Uterus (tissue), 4 donors: ENCODE data around the gene OSBPL9. TPM values are rescaled to one million over a fixed set of nuclear protein-coding genes. Genes with fewer than 3 reads are reported as not detected.

ENCODE experiments used
- DNase-seq, 2 donors: peaks; one replicate each; pipeline ENCODE4 v3.0.0-alpha.2; 2019 to 2020
- H3K27ac ChIP-seq, 2 donors: fragments of 200-600 bp; sonication (generic); 1 replicate in 1 of 2; 2 replicates in 1 of 2; pipeline ENCODE4 v1.5.1; 2016 to 2018
- H3K27me3 ChIP-seq, 2 donors: fragments of 200-600 bp; sonication (generic); one replicate each; pipeline ENCODE4 v1.5.1; 2018 to 2019; ENCODE audit warnings: control low read depth in 1 of 2
- H3K36me3 ChIP-seq, 2 donors: fragments of 200-600 bp; sonication (generic); one replicate each; pipeline ENCODE4 v1.5.1; 2019; ENCODE audit warnings: control low read depth in 1 of 2
- H3K4me1 ChIP-seq, 2 donors: fragments of 200-600 bp; sonication (generic); one replicate each; pipeline ENCODE4 v1.5.1; 2018 to 2019; ENCODE audit warnings: control low read depth in 1 of 2
- H3K4me3 ChIP-seq, 2 donors: fragments of 200-600 bp; sonication (generic); 1 replicate in 1 of 2; 2 replicates in 1 of 2; pipeline ENCODE4 v1.5.1; 2018 to 2019; ENCODE audit warnings: mild to moderate bottlenecking in 1 of 2
- H3K9me3 ChIP-seq, 2 donors: fragments of 200-600 bp; sonication (generic); one replicate each; pipeline ENCODE4 v1.5.1; 2019; ENCODE audit warnings: control low read depth in 1 of 2
- POLR2A ChIP-seq, 2 donors: fragments of 450-650 bp; IDR thresholded peaks; one replicate each; pipeline ENCODE4 v1.6.1; 2016; ENCODE audit warnings: antibody characterized with exemption in 2 of 2, mild to moderate bottlenecking in 1 of 2, moderate library complexity in 1 of 2
- intact Hi-C: fragments of 100-400 bp; cut with DNase I; formaldehyde crosslinking; loops from one replicate; pipeline ENCODE4 v1.15.1; 2023; ENCODE audit warnings: low total_unique reads
- total RNA-seq, 4 donors: library from RNA; depleted of rRNA in 3 of 4; stranded (reverse); fragments of >200 nt in 3 of 4; gene quantifications; one replicate each; pipeline versions ENCODE4 v1.1.0 to v1.2.4, GENCODE V29; 2014 to 2023
- TF ChIP-seq, protein P1 (sequence below), 4 experiments: fragments of 200-600 bp in 2 of 4; fragments of 450-650 bp in 2 of 4; sonication (generic) in 2 of 4; IDR thresholded peaks; one replicate each; pipeline ENCODE4 v1.5.1; 2016 to 2019; ENCODE audit warnings: antibody characterized with exemption in 4 of 4, mild to moderate bottlenecking in 2 of 4, moderate library complexity in 1 of 4
- donor health status: DM: yes; HTN: yes; CAD: no.

Gene OSBPL9
- total RNA-seq, 4 donors from 2014 or later: 94.0 to 122 (median 108) TPM

DNA sequence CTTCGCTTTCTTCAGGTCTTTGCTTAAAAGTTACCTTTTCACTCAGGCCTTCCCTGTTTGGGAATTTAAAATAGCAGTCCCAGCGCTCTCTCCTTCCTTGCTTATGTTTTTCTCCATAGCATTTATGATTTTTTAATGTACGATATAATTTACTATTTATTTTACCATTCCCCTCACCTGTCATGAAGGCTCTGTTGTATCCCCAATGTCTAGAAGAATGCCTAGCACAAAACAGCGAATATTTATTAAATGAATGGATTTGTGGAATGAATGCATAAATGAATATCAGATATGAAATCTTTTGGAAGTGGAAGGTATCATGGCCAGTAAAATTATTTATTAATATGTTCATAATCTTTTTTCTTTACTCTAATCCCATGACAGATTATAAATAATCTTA lies 402 bp upstream of the OSBPL9 start:
- H3K4me1 ChIP-seq: peaks cover 0 to 6% of the 10 kb centered on the region in 2 donors
- no peak for DNase-seq

DNA sequence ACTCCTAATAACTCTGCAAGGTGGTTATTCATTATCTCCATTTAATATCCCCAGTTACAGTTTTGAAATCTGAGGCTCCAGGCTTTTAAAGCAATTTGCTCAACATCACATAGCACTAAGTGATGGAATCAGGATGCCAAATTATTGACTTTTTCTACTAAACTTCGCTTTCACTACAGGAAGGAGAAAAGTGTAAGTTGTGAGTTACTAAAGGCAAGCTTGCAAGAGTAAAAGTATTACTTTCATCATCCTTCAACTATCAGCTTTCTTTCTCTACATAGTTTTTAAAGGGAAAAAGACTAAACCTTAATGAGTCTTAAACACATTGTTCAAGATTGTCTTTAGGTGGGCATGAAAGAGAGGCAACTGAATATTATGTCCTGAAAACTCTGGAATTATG lies 1.8 kb downstream of the OSBPL9 start:
- peak overlapping the region in 1 of 2 donors; percentile 88 for H3K4me3 ChIP-seq
- H3K36me3 ChIP-seq: no peaks in the 10 kb centered on the region
- H3K9me3 ChIP-seq: no peaks in the 10 kb centered on the region
- DNase-seq: no peak
- H3K4me1 ChIP-seq: peaks cover 6% of the 10 kb centered on the region in 2 donors
- H3K27ac ChIP-seq: peak overlapping the region; percentile 94 to 98
- intact Hi-C loops: no loop called here
- no peak for TF ChIP-seq POLR2A (IDR thresholded peaks at IDR 0.05)
- TF ChIP-seq, protein P1, sequence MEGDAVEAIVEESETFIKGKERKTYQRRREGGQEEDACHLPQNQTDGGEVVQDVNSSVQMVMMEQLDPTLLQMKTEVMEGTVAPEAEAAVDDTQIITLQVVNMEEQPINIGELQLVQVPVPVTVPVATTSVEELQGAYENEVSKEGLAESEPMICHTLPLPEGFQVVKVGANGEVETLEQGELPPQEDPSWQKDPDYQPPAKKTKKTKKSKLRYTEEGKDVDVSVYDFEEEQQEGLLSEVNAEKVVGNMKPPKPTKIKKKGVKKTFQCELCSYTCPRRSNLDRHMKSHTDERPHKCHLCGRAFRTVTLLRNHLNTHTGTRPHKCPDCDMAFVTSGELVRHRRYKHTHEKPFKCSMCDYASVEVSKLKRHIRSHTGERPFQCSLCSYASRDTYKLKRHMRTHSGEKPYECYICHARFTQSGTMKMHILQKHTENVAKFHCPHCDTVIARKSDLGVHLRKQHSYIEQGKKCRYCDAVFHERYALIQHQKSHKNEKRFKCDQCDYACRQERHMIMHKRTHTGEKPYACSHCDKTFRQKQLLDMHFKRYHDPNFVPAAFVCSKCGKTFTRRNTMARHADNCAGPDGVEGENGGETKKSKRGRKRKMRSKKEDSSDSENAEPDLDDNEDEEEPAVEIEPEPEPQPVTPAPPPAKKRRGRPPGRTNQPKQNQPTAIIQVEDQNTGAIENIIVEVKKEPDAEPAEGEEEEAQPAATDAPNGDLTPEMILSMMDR (IDR thresholded peaks at IDR 0.05): no peak
- no peaks in the 10 kb centered on the region for H3K27me3 ChIP-seq

More for the DNA sequence above, 402 bp upstream of the OSBPL9 start:
- peak overlapping the region; percentile 94 to 98 for H3K27ac ChIP-seq
- peak overlapping the region; percentile 70 to 88 for H3K4me3 ChIP-seq
- intact Hi-C loops: no loop called here
- no peaks in the 10 kb centered on the region for H3K36me3 ChIP-seq
- no peaks in the 10 kb centered on the region for H3K9me3 ChIP-seq
- no peak for TF ChIP-seq POLR2A (IDR thresholded peaks at IDR 0.05)
- TF ChIP-seq, protein P1 (IDR thresholded peaks at IDR 0.05): no peak
- no peaks in the 10 kb centered on the region for H3K27me3 ChIP-seq

DNA sequence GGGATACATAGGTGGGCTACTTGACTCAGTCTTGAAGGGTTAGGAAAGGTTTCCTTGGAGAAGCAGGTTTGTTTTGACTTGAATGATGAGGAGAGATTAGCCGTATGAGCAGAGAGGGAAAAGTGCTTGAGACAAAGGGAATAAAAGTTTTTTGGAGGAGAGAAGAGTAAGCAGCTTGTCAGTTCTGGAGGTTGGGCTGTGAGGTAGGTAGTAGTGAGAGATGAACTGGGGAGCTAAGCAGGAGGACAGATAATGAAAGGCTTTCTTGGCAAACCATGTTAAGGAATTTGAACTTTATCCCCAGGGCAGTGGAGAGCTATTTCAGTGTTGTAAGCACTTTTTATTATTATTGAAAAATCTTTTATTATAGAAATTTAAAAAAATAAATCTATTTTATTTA lies 3.6 kb downstream of the OSBPL9 start:
- H3K4me3 ChIP-seq: no peak overlapping the region
- peaks cover 6 to 10% of the 10 kb centered on the region in 2 donors for H3K4me1 ChIP-seq
- TF ChIP-seq, protein P1 (IDR thresholded peaks at IDR 0.05): no peak
- no peak for TF ChIP-seq POLR2A (IDR thresholded peaks at IDR 0.05)
- H3K27me3 ChIP-seq: no peaks in the 10 kb centered on the region
- no peak for DNase-seq
- H3K27ac ChIP-seq: peak overlapping the region; percentile 94 to 98
- no peaks in the 10 kb centered on the region for H3K36me3 ChIP-seq
- intact Hi-C loops: no loop called here
- no peaks in the 10 kb centered on the region for H3K9me3 ChIP-seq

DNA sequence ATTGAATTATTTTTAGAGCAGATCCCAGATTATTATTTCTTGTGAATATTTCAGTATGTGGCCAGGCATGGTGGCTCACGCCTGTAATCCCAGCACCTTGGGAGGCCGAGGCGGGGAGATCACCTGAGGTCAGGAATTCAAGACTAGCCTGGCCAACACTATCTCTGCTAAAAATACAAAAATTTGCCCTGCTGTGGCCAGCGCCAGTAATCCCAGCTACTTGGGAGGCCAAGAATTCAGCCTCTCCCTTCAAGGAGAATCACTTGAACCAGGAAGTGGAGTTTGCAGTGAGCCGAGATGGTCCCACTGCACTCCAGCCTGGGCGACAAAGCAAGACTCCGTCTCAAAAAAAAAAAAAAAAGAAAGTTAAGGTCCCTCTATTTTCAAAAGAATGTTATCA lies 4.3 kb downstream of the OSBPL9 start:
- Histone ChIP-seq H3K9me3 (no peaks in the 10 kb centered on the region), H3K27me3 (no peaks in the 10 kb centered on the region), H3K27ac (peak overlapping the region; percentile 41 to 98), H3K4me3 (no peak overlapping the region), H3K36me3 (no peaks in the 10 kb centered on the region), H3K4me1 (peaks cover 4 to 10% of the 10 kb centered on the region in 2 donors)
- intact Hi-C loops: no loop called here
- TF ChIP-seq POLR2A (IDR thresholded peaks at IDR 0.05): no peak
- DNase-seq: no peak

DNA sequence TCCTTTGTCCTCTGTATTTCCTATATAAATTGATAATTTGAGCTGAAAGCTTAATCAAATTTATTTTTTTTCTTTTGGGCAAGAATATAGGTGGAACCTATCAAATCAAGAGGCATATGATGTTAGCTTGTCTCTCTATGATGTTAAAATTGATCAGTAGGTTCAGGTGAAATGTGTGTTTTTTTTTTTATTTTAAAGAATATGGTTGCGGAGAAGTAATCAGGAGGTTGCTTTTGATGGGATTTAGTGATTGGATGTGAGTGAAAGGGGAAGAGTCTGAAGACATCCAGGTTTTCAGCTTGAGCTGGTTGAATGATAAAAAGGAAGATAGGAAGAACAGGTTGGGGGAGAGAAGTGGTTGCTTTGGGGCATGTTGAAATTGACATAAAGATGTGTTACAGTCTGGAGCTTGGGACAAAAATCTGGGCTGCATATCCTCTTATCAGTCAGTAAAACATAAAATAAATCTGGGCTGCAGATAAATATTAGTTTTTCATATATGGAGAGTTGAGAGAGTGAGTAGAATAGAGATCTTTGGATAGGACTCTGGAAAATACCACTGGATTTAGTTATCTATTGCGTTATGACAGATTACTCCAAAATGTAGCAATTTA lies 5.1 kb downstream of the OSBPL9 start:
- H3K27ac ChIP-seq: peak overlapping the region; percentile 41 to 98
- DNase-seq: no peak
- TF ChIP-seq POLR2A (IDR thresholded peaks at IDR 0.05): no peak
- TF ChIP-seq, protein P1 (IDR thresholded peaks at IDR 0.05): no peak
- no peaks in the 10 kb centered on the region for H3K9me3 ChIP-seq
- H3K4me1 ChIP-seq: peaks cover 0 to 10% of the 10 kb centered on the region in 2 donors
- no peaks in the 10 kb centered on the region for H3K27me3 ChIP-seq
- no peaks in the 10 kb centered on the region for H3K36me3 ChIP-seq
- H3K4me3 ChIP-seq: no peak overlapping the region
- intact Hi-C loops: no loop called here
